ENCODE data around the gene NADK. TPM values are rescaled to one million over a fixed set of nuclear protein-coding genes. Genes with fewer than 3 reads are reported as not detected.

NADK gene
- total and polyA plus RNA-seq, 2 of the 13 experiments (the other 11 are each of a cell fraction or from before 2014, with no cell fraction given), result 56.6 to 60.1 TPM

DNA sequence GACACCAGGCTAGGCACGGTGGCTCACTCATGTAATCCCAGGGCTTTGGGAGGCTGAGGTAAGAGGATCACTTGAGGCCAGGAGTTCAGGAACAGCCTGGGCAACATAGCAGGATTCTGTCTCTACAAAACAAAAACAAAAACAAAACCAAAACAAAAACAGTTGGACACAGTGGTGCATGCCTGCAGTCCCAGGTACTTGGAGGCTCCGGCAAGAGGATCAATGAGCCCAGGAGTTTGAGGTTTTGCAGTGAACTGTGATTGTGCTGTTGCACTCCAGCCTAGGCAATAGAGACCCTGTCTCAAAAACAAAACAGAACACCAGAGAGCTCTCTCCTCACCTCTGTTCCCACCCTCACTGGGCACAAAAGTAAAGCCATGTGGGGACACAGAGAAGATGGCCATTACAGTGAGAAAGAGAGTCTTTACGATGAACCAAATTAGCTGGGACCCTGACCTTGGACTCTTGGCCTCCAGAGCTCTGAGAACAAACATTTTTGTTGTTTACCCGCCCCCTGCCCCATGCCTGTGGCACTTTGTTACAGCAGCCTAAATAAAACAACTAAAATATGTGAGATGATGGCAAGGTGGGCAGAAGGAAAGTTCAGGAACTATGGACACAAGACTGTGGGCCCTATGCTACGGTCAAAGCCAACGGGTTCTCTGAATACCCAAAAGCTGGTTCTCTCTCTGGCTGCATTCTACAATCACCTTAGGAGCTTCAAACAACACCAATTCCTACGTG lies 9.8 kb downstream of the NADK start (continued):
- no peak for TF ChIP-seq FLYWCH1 (CRISPR knock-in tag; IDR thresholded peaks at IDR 0.05)
- no peak for TF ChIP-seq ZNF747 (CRISPR knock-in tag; IDR thresholded peaks at IDR 0.05; ENCODE audit: borderline replicate concordance)
- TF ChIP-seq FOXP1 (IDR thresholded peaks at IDR 0.05), result peak; percentile 47; the same call in 1 of the 2 replicates
- peak; percentile 93 for TF ChIP-seq FOXP1 (CRISPR knock-in tag; IDR thresholded peaks at IDR 0.05)
- TF ChIP-seq ZNF432 (CRISPR knock-in tag; IDR thresholded peaks at IDR 0.05; ENCODE audit: borderline replicate concordance), result no peak
- TF ChIP-seq ZFP36L2 (CRISPR knock-in tag; IDR thresholded peaks at IDR 0.05), result no peak
- TF ChIP-seq ZNF496 (CRISPR knock-in tag; IDR thresholded peaks at IDR 0.05; ENCODE audit: insufficient replicate concordance), result no peak
- TF ChIP-seq ZBTB49 (CRISPR knock-in tag; IDR thresholded peaks at IDR 0.05; ENCODE audit: borderline replicate concordance), result no peak
- TF ChIP-seq, protein P1, sequence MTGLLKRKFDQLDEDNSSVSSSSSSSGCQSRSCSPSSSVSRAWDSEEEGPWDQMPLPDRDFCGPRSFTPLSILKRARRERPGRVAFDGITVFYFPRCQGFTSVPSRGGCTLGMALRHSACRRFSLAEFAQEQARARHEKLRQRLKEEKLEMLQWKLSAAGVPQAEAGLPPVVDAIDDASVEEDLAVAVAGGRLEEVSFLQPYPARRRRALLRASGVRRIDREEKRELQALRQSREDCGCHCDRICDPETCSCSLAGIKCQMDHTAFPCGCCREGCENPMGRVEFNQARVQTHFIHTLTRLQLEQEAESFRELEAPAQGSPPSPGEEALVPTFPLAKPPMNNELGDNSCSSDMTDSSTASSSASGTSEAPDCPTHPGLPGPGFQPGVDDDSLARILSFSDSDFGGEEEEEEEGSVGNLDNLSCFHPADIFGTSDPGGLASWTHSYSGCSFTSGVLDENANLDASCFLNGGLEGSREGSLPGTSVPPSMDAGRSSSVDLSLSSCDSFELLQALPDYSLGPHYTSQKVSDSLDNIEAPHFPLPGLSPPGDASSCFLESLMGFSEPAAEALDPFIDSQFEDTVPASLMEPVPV (CRISPR knock-in tag; IDR thresholded peaks at IDR 0.05), result no peak
- no peak for TF ChIP-seq ZNF7 (CRISPR knock-in tag; IDR thresholded peaks at IDR 0.05)
- no peak for TF ChIP-seq ZNF629 (CRISPR knock-in tag; conservative IDR thresholded peaks at IDR 0.05)
- TF ChIP-seq SKI (IDR thresholded peaks at IDR 0.05; ENCODE audit: partially characterized antibody), result no peak
- 0 out of 2 replicates have a peak, but pooled peaks have one; percentile 6 for TF ChIP-seq BCL6 (CRISPR knock-in tag; IDR thresholded peaks at IDR 0.05)
- no peak for TF ChIP-seq E2F1 (CRISPR knock-in tag; IDR thresholded peaks at IDR 0.05)
- no peak for TF ChIP-seq GATA4 (IDR thresholded peaks at IDR 0.05; ENCODE audit: borderline replicate concordance, low read depth)
- no peak for TF ChIP-seq MIXL1 (CRISPR knock-in tag; IDR thresholded peaks at IDR 0.05)
- peak; percentile 32; the same call in 1 of the 2 replicates for TF ChIP-seq ZFY (CRISPR knock-in tag; IDR thresholded peaks at IDR 0.05)
- TF ChIP-seq KDM5A (IDR thresholded peaks at IDR 0.05; ENCODE audit: borderline replicate concordance, low read length), result no peak
- no peak for TF ChIP-seq CTCF (CRISPR knock-in tag; IDR thresholded peaks at IDR 0.05)
- TF ChIP-seq FIP1L1 (IDR thresholded peaks at IDR 0.05; ENCODE audit: borderline replicate concordance, insufficient read depth, low read depth, low read length), result no peak
- no peak for TF ChIP-seq GRHL1 (CRISPR knock-in tag; conservative IDR thresholded peaks at IDR 0.05)
- no peak for TF ChIP-seq GFI1 (CRISPR knock-in tag; IDR thresholded peaks at IDR 0.05; ENCODE audit: borderline replicate concordance)

Measured in HepG2 (cell line).